SH-SY5Y (cell line): ENCODE data around the gene IL10.

Experiments
- GATA2 ChIP-seq: IDR thresholded peaks from 2 replicates; pipeline ENCODE4 v1.6.1; 2011; ENCODE audit warnings: mild to moderate bottlenecking, low read depth, low read length
- GATA3 ChIP-seq: IDR thresholded peaks from 2 replicates; pipeline ENCODE4 v1.6.1; 2011; ENCODE audit warnings: low read depth, mild to moderate bottlenecking, low read length, moderate library complexity

- TF ChIP-seq GATA2 (peak; percentile 92), GATA3 (peak; percentile 82; the same call in 1 of the 2 replicates)
These were observed 42.5 kb upstream of the IL10 start for GRCh38 chr1:206814716-206815341.
